Osteoblast (primary cell): ENCODE data around the gene CDKN2D. TPM values are rescaled to one million over a fixed set of nuclear protein-coding genes. Genes with fewer than 3 reads are reported as not detected.
A peak's percentile ranks its signal among the peaks of the same experiment; 100 is the strongest.

Experiments
- DNase-seq: peaks from one replicate; pipeline ENCODE4 v3.0.0; 2011; ENCODE audit warnings: low spot score, mixed read lengths; ENCODE audit not compliant: insufficient read length; ENCODE audit errors: missing footprints
- H2AFZ ChIP-seq: 2 replicates; pipeline ENCODE4 v1.6.0; 2011; ENCODE audit warnings: mild to moderate bottlenecking, low read length
- H3K27ac ChIP-seq: 2 replicates; pipeline ENCODE4 v1.5.1; 2011; ENCODE audit warnings: mild to moderate bottlenecking, low read depth, low read length, moderate library complexity
- H3K27me3 ChIP-seq: 2 replicates; pipeline ENCODE4 v1.6.0; 2012; ENCODE audit warnings: mild to moderate bottlenecking, control low read depth, inconsistent platforms, low read length, moderate library complexity; ENCODE audit not compliant: insufficient read depth
- H3K36me3 ChIP-seq: 2 replicates; pipeline ENCODE4 v1.5.1; 2011; ENCODE audit warnings: mild to moderate bottlenecking, low read length, control low read depth, moderate library complexity; ENCODE audit not compliant: insufficient read depth
- H3K4me1 ChIP-seq: 2 replicates; pipeline ENCODE4 v1.5.1; 2011; ENCODE audit warnings: mild to moderate bottlenecking, low read length, control low read depth, moderate library complexity; ENCODE audit not compliant: insufficient read depth
- H3K4me2 ChIP-seq: 2 replicates; pipeline ENCODE4 v1.6.0; 2011; ENCODE audit warnings: mild to moderate bottlenecking, low read length; ENCODE audit not compliant: insufficient read depth
- H3K4me3 ChIP-seq: fragments of 200-600 bp; sonication (generic); 3 replicates; pipeline ENCODE4 v1.5.1; 2012; ENCODE audit warnings: mild to moderate bottlenecking, low read length, inconsistent platforms; ENCODE audit not compliant: insufficient read depth
- H3K79me2 ChIP-seq: 2 replicates; pipeline ENCODE4 v1.6.0; 2012; ENCODE audit warnings: mild to moderate bottlenecking, low read length, control low read depth, inconsistent platforms; ENCODE audit not compliant: insufficient read depth
- H3K9me3 ChIP-seq: 2 replicates; pipeline ENCODE4 v1.5.1; 2011; ENCODE audit warnings: low read depth, low read length, control low read depth
- H4K20me1 ChIP-seq: 2 replicates; pipeline ENCODE4 v1.6.0; 2012; ENCODE audit warnings: mild to moderate bottlenecking, low read length, control low read depth; ENCODE audit not compliant: insufficient read depth
- total RNA-seq: library from RNA; depleted of rRNA; stranded (reverse); fragments of >200 nt; gene quantifications from 2 replicates; pipeline ENCODE4 v1.2.3, GENCODE V29; 2012
- TF ChIP-seq, protein P1 (sequence below): IDR thresholded peaks from 2 replicates; pipeline ENCODE4 v1.5.1; 2011; ENCODE audit warnings: mild to moderate bottlenecking, low read depth, low read length, moderate library complexity; ENCODE audit errors: extremely low read depth

CDKN2D gene
- total RNA-seq, 1 donor, result 4.0 TPM

- peak; percentile 58 for DNase-seq
Measured at GRCh38 chr19:10568062-10568825, 535 bp downstream of the CDKN2D start.

GRCh38 chr19:10567656-10568055 lies 1.1 kb downstream of the CDKN2D start:
- Histone ChIP-seq H4K20me1 (no peaks in the 10 kb centered on the region), H3K4me2 (peak overlapping the region; percentile 92), H2AFZ (no peak overlapping the region), H3K79me2 (peaks cover 27% of the 10 kb centered on the region), H3K36me3 (peaks cover 4% of the 10 kb centered on the region), H3K4me3 (peak overlapping the region; percentile 79), H3K9me3 (no peaks in the 10 kb centered on the region), H3K27me3 (no peaks in the 10 kb centered on the region), H3K4me1 (peaks cover 33% of the 10 kb centered on the region), H3K27ac (no peak overlapping the region)
- peak; percentile 73 for DNase-seq
- TF ChIP-seq, protein P1, sequence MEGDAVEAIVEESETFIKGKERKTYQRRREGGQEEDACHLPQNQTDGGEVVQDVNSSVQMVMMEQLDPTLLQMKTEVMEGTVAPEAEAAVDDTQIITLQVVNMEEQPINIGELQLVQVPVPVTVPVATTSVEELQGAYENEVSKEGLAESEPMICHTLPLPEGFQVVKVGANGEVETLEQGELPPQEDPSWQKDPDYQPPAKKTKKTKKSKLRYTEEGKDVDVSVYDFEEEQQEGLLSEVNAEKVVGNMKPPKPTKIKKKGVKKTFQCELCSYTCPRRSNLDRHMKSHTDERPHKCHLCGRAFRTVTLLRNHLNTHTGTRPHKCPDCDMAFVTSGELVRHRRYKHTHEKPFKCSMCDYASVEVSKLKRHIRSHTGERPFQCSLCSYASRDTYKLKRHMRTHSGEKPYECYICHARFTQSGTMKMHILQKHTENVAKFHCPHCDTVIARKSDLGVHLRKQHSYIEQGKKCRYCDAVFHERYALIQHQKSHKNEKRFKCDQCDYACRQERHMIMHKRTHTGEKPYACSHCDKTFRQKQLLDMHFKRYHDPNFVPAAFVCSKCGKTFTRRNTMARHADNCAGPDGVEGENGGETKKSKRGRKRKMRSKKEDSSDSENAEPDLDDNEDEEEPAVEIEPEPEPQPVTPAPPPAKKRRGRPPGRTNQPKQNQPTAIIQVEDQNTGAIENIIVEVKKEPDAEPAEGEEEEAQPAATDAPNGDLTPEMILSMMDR, result no peak

More at GRCh38 chr19:10568062-10568825, 535 bp downstream of the CDKN2D start:
- H3K27ac ChIP-seq, result no peak overlapping the region
- H3K79me2 ChIP-seq, result peaks cover 25% of the 10 kb centered on the region
- no peaks in the 10 kb centered on the region for H4K20me1 ChIP-seq
- TF ChIP-seq, protein P1, result no peak
- no peaks in the 10 kb centered on the region for H3K27me3 ChIP-seq
- peak overlapping the region; percentile 92 for H3K4me2 ChIP-seq
- peak overlapping the region; percentile 65 for H2AFZ ChIP-seq
- H3K4me1 ChIP-seq, result peaks cover 33% of the 10 kb centered on the region
- H3K36me3 ChIP-seq, result peaks cover 2% of the 10 kb centered on the region
- H3K4me3 ChIP-seq, result peak overlapping the region; percentile 79
- H3K9me3 ChIP-seq, result no peaks in the 10 kb centered on the region

- Histone ChIP-seq H3K36me3 (peaks cover 9% of the 10 kb centered on the region), H3K4me3 (peak overlapping the region; percentile 93), H3K27ac (peak overlapping the region; percentile 65), H4K20me1 (no peaks in the 10 kb centered on the region), H3K4me2 (peak overlapping the region; percentile 81), H3K27me3 (no peaks in the 10 kb centered on the region), H3K9me3 (no peaks in the 10 kb centered on the region), H3K79me2 (peaks cover 28% of the 10 kb centered on the region), H2AFZ (peak overlapping the region; percentile 86), H3K4me1 (peaks cover 33% of the 10 kb centered on the region)
- no peak for DNase-seq
- TF ChIP-seq, protein P1, result no peak
Measured at GRCh38 chr19:10566658-10567410, 1.9 kb downstream of the CDKN2D start.

GRCh38 chr19:10566408-10566657 lies 2.4 kb downstream of the CDKN2D start:
- Histone ChIP-seq H3K4me3 (peak overlapping the region; percentile 93), H3K36me3 (peaks cover 9% of the 10 kb centered on the region), H3K27ac (peak overlapping the region; percentile 65), H3K27me3 (no peaks in the 10 kb centered on the region), H4K20me1 (no peaks in the 10 kb centered on the region), H3K4me1 (peaks cover 33% of the 10 kb centered on the region), H3K9me3 (no peaks in the 10 kb centered on the region), H3K4me2 (peak overlapping the region; percentile 81), H3K79me2 (peaks cover 28% of the 10 kb centered on the region), H2AFZ (peak overlapping the region; percentile 86)
- no peak for DNase-seq
- TF ChIP-seq, protein P1, result no peak
